ENCODE results near the gene TNFSF18.

DNA sequence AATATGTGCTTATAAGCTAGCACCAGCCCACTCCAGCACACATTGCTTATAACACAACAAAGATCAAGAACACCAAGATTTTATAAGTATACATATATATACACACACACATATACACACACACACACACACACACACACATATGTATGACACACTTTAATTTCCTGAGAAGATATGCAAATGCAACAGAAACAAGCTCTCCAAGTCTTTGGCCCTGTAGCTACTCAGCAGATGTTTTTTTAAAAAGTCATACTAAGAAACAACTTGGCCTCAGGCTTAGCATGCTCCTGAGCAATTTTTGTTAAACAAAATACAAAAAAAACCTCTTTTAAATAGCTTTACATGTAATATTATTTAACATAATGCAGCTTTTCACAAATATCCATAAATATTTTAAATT lies 11.1 kb downstream of the TNFSF18 start:
- TF ChIP-seq, protein P1, sequence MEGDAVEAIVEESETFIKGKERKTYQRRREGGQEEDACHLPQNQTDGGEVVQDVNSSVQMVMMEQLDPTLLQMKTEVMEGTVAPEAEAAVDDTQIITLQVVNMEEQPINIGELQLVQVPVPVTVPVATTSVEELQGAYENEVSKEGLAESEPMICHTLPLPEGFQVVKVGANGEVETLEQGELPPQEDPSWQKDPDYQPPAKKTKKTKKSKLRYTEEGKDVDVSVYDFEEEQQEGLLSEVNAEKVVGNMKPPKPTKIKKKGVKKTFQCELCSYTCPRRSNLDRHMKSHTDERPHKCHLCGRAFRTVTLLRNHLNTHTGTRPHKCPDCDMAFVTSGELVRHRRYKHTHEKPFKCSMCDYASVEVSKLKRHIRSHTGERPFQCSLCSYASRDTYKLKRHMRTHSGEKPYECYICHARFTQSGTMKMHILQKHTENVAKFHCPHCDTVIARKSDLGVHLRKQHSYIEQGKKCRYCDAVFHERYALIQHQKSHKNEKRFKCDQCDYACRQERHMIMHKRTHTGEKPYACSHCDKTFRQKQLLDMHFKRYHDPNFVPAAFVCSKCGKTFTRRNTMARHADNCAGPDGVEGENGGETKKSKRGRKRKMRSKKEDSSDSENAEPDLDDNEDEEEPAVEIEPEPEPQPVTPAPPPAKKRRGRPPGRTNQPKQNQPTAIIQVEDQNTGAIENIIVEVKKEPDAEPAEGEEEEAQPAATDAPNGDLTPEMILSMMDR (IDR thresholded peaks at IDR 0.05 in 2 of 3, conservative IDR thresholded peaks at IDR 0.05 in 1 of 3; ENCODE audit: control insufficient read depth in 2 of 3, extremely low read depth in 1 of 3, insufficient read depth in 1 of 3, low read depth in 3 of 3, low read length in 3 of 3) = no peak
- no peak for TF ChIP-seq RAD21 (IDR thresholded peaks at IDR 0.05; ENCODE audit: insufficient read depth, low read depth, low read length)
- no peak for TF ChIP-seq ASH2L (IDR thresholded peaks at IDR 0.05; ENCODE audit: borderline replicate concordance, low read depth)

All from GM12878 (cell line).